OCI-LY3 (cell line): ENCODE measurements around the gene NEK2.

ENCODE experiments used
- H2AFZ ChIP-seq: fragments of 200-600, 300-600 bp; shearing (Covaris generic); 2 replicates; pipeline ENCODE4 v1.6.0; 2014; ENCODE audit warnings: antibody characterized with exemption, low read depth, low read length
- H3K27ac ChIP-seq: fragments of 200-600, 300-600 bp; sonication (generic); 2 replicates; pipeline ENCODE4 v1.5.1; 2014; ENCODE audit warnings: mild to moderate bottlenecking, low read length, moderate library complexity, mixed read lengths
- H3K27me3 ChIP-seq: fragments of 200-600, 300-600 bp; sonication (generic); 2 replicates; pipeline ENCODE4 v1.6.1; 2014; ENCODE audit warnings: low read depth, low read length, mixed read lengths
- H3K36me3 ChIP-seq: fragments of 200-600, 300-600 bp; sonication (generic); replicated peaks from 2 replicates; pipeline ENCODE3; 2014; ENCODE audit warnings: low read depth, low read length, mixed read lengths
- H3K4me1 ChIP-seq: fragments of 300-600, 200-600 bp; sonication (generic); 2 replicates; pipeline ENCODE4 v1.6.1; 2014; ENCODE audit warnings: low read length, mixed read lengths
- H3K4me2 ChIP-seq: fragments of 200-600, 300-600 bp; sonication (generic); 2 replicates; pipeline ENCODE4 v1.6.1; 2014; ENCODE audit warnings: low read length, mixed read lengths
- H3K4me3 ChIP-seq: fragments of 300-600, 200-600 bp; sonication (generic); 2 replicates; pipeline ENCODE4 v1.5.1; 2014; ENCODE audit warnings: antibody characterized with exemption, mild to moderate bottlenecking, low read length, moderate library complexity
- H3K79me2 ChIP-seq: fragments of 300-600, 200-600 bp; shearing (Covaris generic); 2 replicates; pipeline ENCODE4 v1.6.1; 2014; ENCODE audit warnings: mild to moderate bottlenecking, low read length, mixed read lengths
- H3K9ac ChIP-seq: fragments of 300-600, 200-600 bp; shearing (Covaris generic); 2 replicates; pipeline ENCODE4 v1.6.0; 2014; ENCODE audit warnings: mild to moderate bottlenecking, low read length, moderate library complexity
- H3K9me3 ChIP-seq: fragments of 200-600, 300-600 bp; shearing (Covaris generic); 2 replicates; pipeline ENCODE4 v1.6.1; 2014; ENCODE audit warnings: low read length, mixed read lengths; ENCODE audit not compliant: insufficient read depth
- H4K20me1 ChIP-seq: fragments of 200-600, 300-600 bp; sonication (generic); 2 replicates; pipeline ENCODE4 v1.6.1; 2016; ENCODE audit warnings: low read length, mixed read lengths; ENCODE audit not compliant: insufficient read depth
- CTCF ChIP-seq: fragments of 200-600, 300-600 bp; sonication (generic); IDR thresholded peaks from 2 replicates; pipeline ENCODE4 v1.5.1; 2014; ENCODE audit warnings: antibody characterized with exemption, low read length, low read depth
- EZH2phosphoT487 ChIP-seq: fragments of 200-600 bp; shearing (Covaris generic); IDR thresholded peaks from 2 replicates; pipeline ENCODE4 v1.6.1; 2018; ENCODE audit warnings: antibody characterized with exemption, mixed run types, low read depth

The NEK2 gene

GRCh38 chr1:211635597-211636205 is 39.7 kb downstream of the NEK2 start:
- Histone ChIP-seq H3K79me2 (no peaks in the 10 kb centered on the region), H4K20me1 (no peaks in the 10 kb centered on the region), H3K9me3 (no peaks in the 10 kb centered on the region), H3K27me3 (no peaks in the 10 kb centered on the region), H3K9ac (no peak overlapping the region), H3K4me3 (no peak overlapping the region), H3K27ac (no peak overlapping the region), H3K4me1 (peaks cover 5% of the 10 kb centered on the region; the same call in 1 of the 2 replicates), H2AFZ (no peak overlapping the region), H3K4me2 (no peak overlapping the region), H3K36me3 (no peaks in the 10 kb centered on the region)
- TF ChIP-seq EZH2phosphoT487 (no peak), CTCF (no peak)

- Histone ChIP-seq H3K79me2 (no peaks in the 10 kb centered on the region), H3K9me3 (no peaks in the 10 kb centered on the region), H3K36me3 (no peaks in the 10 kb centered on the region), H2AFZ (no peak overlapping the region), H3K4me1 (peaks cover 5% of the 10 kb centered on the region; the same call in 1 of the 2 replicates), H3K4me3 (no peak overlapping the region), H4K20me1 (no peaks in the 10 kb centered on the region), H3K4me2 (no peak overlapping the region), H3K27me3 (no peaks in the 10 kb centered on the region), H3K27ac (no peak overlapping the region), H3K9ac (no peak overlapping the region)
- no peak for TF ChIP-seq EZH2phosphoT487
- no peak for TF ChIP-seq CTCF
Observed at GRCh38 chr1:211634931-211635330, 40.5 kb downstream of the NEK2 start.

GRCh38 chr1:211634461-211634860 is 41.0 kb downstream of the NEK2 start:
- TF ChIP-seq CTCF (no peak), EZH2phosphoT487 (no peak)
- H3K4me1 ChIP-seq, result peaks cover 2% of the 10 kb centered on the region; the same call in 1 of the 2 replicates

GRCh38 chr1:211633524-211633846 is 41.9 kb downstream of the NEK2 start:
- Histone ChIP-seq H3K27me3 (no peaks in the 10 kb centered on the region), H3K4me2 (no peak overlapping the region), H3K36me3 (no peaks in the 10 kb centered on the region), H4K20me1 (no peaks in the 10 kb centered on the region), H3K4me3 (no peak overlapping the region), H3K27ac (no peak overlapping the region), H3K9ac (no peak overlapping the region), H2AFZ (no peak overlapping the region), H3K4me1 (no peaks in the 10 kb centered on the region), H3K79me2 (no peaks in the 10 kb centered on the region), H3K9me3 (no peaks in the 10 kb centered on the region)
- TF ChIP-seq CTCF, result no peak
- TF ChIP-seq EZH2phosphoT487, result no peak

More at GRCh38 chr1:211634461-211634860, 41.0 kb downstream of the NEK2 start:
- H4K20me1 ChIP-seq, result no peaks in the 10 kb centered on the region
- no peaks in the 10 kb centered on the region for H3K79me2 ChIP-seq
- H3K27me3 ChIP-seq, result no peaks in the 10 kb centered on the region
- no peaks in the 10 kb centered on the region for H3K9me3 ChIP-seq
- no peak overlapping the region for H3K9ac ChIP-seq
- H3K36me3 ChIP-seq, result no peaks in the 10 kb centered on the region
- no peak overlapping the region for H3K4me3 ChIP-seq
- H2AFZ ChIP-seq, result no peak overlapping the region
- H3K4me2 ChIP-seq, result no peak overlapping the region
- no peak overlapping the region for H3K27ac ChIP-seq
